Hepatocyte (in vitro differentiated cells): Measurements from ENCODE around the gene GATA2. TPM values are rescaled to one million over a fixed set of nuclear protein-coding genes. Genes with fewer than 3 reads are reported as not detected.

Experiments
- DNase-seq: peaks from one replicate; pipeline ENCODE4 v3.0.0-alpha.2; 2016; ENCODE audit warnings: low spot score
- H2AFZ ChIP-seq: fragments of 200-600 bp; sonication (generic); 2 replicates; pipeline ENCODE4 v1.6.0; 2016; ENCODE audit warnings: antibody characterized with exemption, mild to moderate bottlenecking
- H3K27ac ChIP-seq: fragments of 200-600 bp; sonication (generic); 2 replicates; pipeline ENCODE4 v1.5.1; 2016; ENCODE audit warnings: mild to moderate bottlenecking
- H3K27me3 ChIP-seq: fragments of 200-600 bp; sonication (generic); 2 replicates; pipeline ENCODE4 v1.6.1; 2016
- H3K36me3 ChIP-seq: fragments of 200-600 bp; sonication (generic); replicated peaks from 2 replicates; pipeline ENCODE4 v1.5.1; 2016; ENCODE audit warnings: low read depth; ENCODE audit not compliant: insufficient read depth
- H3K4me1 ChIP-seq: fragments of 200-600 bp; sonication (generic); 2 replicates; pipeline ENCODE4 v1.5.1; 2016; ENCODE audit warnings: mild to moderate bottlenecking, moderate library complexity; ENCODE audit not compliant: insufficient read depth
- H3K4me2 ChIP-seq: fragments of 200-600 bp; sonication (generic); 2 replicates; pipeline ENCODE4 v1.6.0; 2016
- H3K4me3 ChIP-seq: fragments of 200-600 bp; sonication (generic); 2 replicates; pipeline ENCODE4 v1.5.1; 2016; ENCODE audit warnings: mild to moderate bottlenecking
- H3K79me2 ChIP-seq: fragments of 200-600 bp; sonication (generic); 2 replicates; pipeline ENCODE4 v1.6.0; 2017; ENCODE audit warnings: mild to moderate bottlenecking
- H3K9me2 ChIP-seq: fragments of 200-600 bp; sonication (generic); replicated peaks from 2 replicates; pipeline ENCODE4 v1.6.0; 2017; ENCODE audit warnings: mild to moderate bottlenecking; ENCODE audit not compliant: insufficient read depth
- H3K9me3 ChIP-seq: fragments of 200-600 bp; sonication (generic); 2 replicates; pipeline ENCODE4 v1.5.1; 2016; ENCODE audit warnings: low read depth, mild to moderate bottlenecking
- H4K20me1 ChIP-seq: fragments of 200-600 bp; sonication (generic); 2 replicates; pipeline ENCODE4 v1.6.0; 2016; ENCODE audit warnings: mild to moderate bottlenecking; ENCODE audit not compliant: insufficient read depth, poor library complexity, severe bottlenecking
- EZH2 ChIP-seq: fragments of 200-600 bp; sonication (generic); IDR thresholded peaks from 2 replicates; pipeline ENCODE4 v1.6.1; 2016; ENCODE audit warnings: antibody characterized with exemption, mild to moderate bottlenecking, borderline replicate concordance
- EZH2phosphoT487 ChIP-seq: fragments of 200-600 bp; sonication (generic); IDR thresholded peaks from one replicate; pipeline ENCODE4 v1.6.1; 2018; ENCODE audit warnings: antibody characterized with exemption, mild to moderate bottlenecking, low read depth, moderate library complexity; ENCODE audit not compliant: unreplicated experiment, severe bottlenecking
- whole genome bisulfite sequencing: methylation state at CpG from one replicate; pipeline ENCODE4 v1.1.6; 2016; ENCODE audit warnings: low lambda C conversion rate; ENCODE audit errors: missing lambda C conversion rate; 5-methylcytosine and 5-hydroxymethylcytosine counted together
- polyA plus RNA-seq: library from polyadenylated mRNA; unstranded; fragments of >200 nt; fragmentation: Nextera tagmentation; extraction: Ambion mirVana; gene quantifications from 2 replicates; pipeline ENCODE4 v1.2.1, GENCODE V29; 2016
- total RNA-seq: library from RNA; depleted of rRNA; stranded (reverse); fragments of >200 nt; gene quantifications from 2 replicates; pipeline ENCODE4 v1.2.3, GENCODE V29; 2014
- TF ChIP-seq, protein P1 (sequence below): fragments of 200-600 bp; sonication (generic); IDR thresholded peaks from 2 replicates; pipeline ENCODE4 v1.5.1; 2016; ENCODE audit warnings: antibody characterized with exemption, mild to moderate bottlenecking; ENCODE audit not compliant: poor library complexity

The GATA2 gene
- total RNA-seq (0.88 and 2.6 TPM in 2 replicates), polyA plus RNA-seq (2.4 and 3.5 TPM in 2 replicates)

DNA sequence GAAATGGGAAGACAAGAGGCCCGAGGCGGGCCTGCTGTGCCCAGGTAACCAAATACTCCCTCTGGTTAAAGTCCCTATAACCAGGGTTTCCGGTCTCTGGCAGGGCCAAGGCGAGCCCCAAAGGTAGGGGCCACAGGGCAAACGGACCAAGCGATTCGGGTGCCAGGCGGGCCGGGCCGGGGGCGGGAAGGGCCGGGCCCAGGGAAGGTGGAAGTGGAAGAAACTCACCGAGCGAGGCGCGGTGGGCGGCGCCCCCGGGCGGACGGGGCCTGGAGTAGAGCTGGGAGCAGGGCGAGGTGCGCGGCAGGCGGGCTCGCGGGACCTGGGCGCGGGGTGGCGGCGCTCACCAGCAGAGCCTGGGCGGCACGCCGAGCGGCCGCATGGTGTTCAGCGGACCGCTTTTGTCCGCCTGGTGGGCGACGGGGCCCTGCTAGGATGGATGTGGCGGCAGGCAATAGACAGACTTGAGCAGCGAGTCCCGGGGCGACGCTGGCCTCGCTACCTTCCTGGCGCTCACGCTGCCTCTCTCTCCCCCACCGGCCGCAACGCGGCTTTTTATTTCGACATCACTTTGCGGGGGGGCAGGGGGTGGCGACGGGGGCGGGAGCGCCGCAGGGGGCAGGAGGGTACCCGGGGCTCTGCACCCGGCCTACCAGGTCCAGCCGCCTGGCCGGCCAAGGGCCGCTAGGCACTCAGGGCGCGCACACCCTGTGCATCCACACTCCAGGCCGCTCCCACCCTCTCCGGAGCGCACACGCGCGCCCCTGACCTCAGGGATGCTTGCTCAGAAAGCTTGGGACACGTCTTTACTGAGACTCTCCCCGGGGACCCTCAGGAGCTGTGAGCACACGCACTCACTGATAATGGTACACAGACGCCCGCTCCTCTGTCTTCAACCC is at the start of gene GATA2:
TSS of gene GATA2 (minus strand) at position 531 of the 899 bp plus-strand sequence. CDS start 6,170 bp downstream, outside the sequence.
- Histone ChIP-seq H2AFZ (peak within 1 kb of the TSS; percentile 56), H3K4me1 (peaks cover 32% of the 10 kb centered on the region), H3K79me2 (no peaks in the 10 kb centered on the region), H3K4me3 (no peak within 1 kb of the TSS), H3K27ac (no peak within 1 kb of the TSS), H3K4me2 (peak within 1 kb of the TSS; percentile 72), H3K27me3 (peaks cover 96% of the 10 kb centered on the region), H3K36me3 (no peaks in the 10 kb centered on the region), H3K9me2 (no peaks in the 10 kb centered on the region), H3K9me3 (no peaks in the 10 kb centered on the region), H4K20me1 (no peaks in the 10 kb centered on the region)
- DNase-seq = peak; percentile 56
- WGBS = 19% methylated on average over 22 of the region's 78 CpGs
- TF ChIP-seq, protein P1, sequence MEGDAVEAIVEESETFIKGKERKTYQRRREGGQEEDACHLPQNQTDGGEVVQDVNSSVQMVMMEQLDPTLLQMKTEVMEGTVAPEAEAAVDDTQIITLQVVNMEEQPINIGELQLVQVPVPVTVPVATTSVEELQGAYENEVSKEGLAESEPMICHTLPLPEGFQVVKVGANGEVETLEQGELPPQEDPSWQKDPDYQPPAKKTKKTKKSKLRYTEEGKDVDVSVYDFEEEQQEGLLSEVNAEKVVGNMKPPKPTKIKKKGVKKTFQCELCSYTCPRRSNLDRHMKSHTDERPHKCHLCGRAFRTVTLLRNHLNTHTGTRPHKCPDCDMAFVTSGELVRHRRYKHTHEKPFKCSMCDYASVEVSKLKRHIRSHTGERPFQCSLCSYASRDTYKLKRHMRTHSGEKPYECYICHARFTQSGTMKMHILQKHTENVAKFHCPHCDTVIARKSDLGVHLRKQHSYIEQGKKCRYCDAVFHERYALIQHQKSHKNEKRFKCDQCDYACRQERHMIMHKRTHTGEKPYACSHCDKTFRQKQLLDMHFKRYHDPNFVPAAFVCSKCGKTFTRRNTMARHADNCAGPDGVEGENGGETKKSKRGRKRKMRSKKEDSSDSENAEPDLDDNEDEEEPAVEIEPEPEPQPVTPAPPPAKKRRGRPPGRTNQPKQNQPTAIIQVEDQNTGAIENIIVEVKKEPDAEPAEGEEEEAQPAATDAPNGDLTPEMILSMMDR = peak; percentile 22
- peak; percentile 96 for TF ChIP-seq EZH2
- TF ChIP-seq EZH2phosphoT487 = peak; percentile 83

DNA sequence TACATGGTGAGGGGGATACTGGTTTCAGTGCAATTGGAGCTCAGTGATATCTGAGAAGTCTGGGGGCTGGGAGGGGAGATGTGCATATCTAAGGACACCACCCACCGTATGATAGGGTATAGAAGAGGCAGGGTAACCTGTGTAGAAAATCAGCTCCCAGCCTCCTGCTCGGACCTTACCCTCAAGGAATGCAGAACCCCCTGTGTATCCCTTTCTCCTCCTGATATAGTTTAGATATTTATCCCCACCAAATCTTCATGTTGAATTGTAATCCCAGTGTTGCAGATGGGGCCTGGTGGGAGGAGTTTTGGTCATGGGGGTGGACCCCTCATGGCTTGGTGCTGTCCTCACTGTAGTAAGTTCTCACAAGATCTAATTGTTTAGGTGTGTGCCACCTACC is 48.2 kb upstream of the GATA2 start:
- H2AFZ ChIP-seq = no peak overlapping the region
- no peaks in the 10 kb centered on the region for H4K20me1 ChIP-seq
- no peak overlapping the region for H3K4me2 ChIP-seq
- DNase-seq = no peak
- H3K4me1 ChIP-seq = no peaks in the 10 kb centered on the region
- no peak overlapping the region for H3K27ac ChIP-seq
- H3K27me3 ChIP-seq = peaks cover 5% of the 10 kb centered on the region
- H3K79me2 ChIP-seq = no peaks in the 10 kb centered on the region
- H3K9me2 ChIP-seq = no peaks in the 10 kb centered on the region
- no peaks in the 10 kb centered on the region for H3K9me3 ChIP-seq
- TF ChIP-seq, protein P1 = no peak
- TF ChIP-seq EZH2phosphoT487 = no peak
- no peak for TF ChIP-seq EZH2
- no peaks in the 10 kb centered on the region for H3K36me3 ChIP-seq
- WGBS = 77% methylated on average over 2 of the region's 2 CpGs
- H3K4me3 ChIP-seq = no peak overlapping the region

DNA sequence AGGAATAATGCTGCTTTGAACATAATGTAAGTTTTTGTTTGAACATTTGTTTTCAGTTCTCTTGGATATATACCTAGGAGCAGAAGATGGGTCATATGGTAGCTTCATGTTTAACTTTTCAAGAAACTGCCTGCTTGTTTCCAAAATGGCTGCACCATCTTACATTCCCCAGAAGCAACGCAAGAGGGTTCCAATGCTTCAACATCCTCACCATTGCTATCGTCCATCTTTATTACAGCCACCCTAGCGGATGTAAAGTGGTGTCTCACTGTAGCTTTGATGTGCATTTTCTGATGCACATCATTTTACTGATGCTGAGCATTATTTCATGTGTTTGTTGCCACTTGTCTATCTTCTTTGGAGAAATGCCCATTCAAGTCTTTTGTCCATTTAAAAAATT is 46.4 kb upstream of the GATA2 start:
- TF ChIP-seq EZH2 (no peak), EZH2phosphoT487 (no peak)
- TF ChIP-seq, protein P1 = no peak
- Histone ChIP-seq H3K27ac (no peak overlapping the region), H3K27me3 (peaks cover 17% of the 10 kb centered on the region), H3K4me1 (no peaks in the 10 kb centered on the region), H3K4me3 (no peak overlapping the region), H3K36me3 (no peaks in the 10 kb centered on the region), H3K9me3 (no peaks in the 10 kb centered on the region), H2AFZ (no peak overlapping the region), H3K79me2 (no peaks in the 10 kb centered on the region), H4K20me1 (no peaks in the 10 kb centered on the region), H3K4me2 (no peak overlapping the region), H3K9me2 (no peaks in the 10 kb centered on the region)
- DNase-seq = no peak
- 88% methylated on average over 3 of the region's 3 CpGs for WGBS
